Naive B cell (primary cell): Measurements from ENCODE around the gene CRB2. TPM values are rescaled to one million over a fixed set of nuclear protein-coding genes. Genes with fewer than 3 reads are reported as not detected.

ENCODE experiments used
- ATAC-seq, 2 donors: fragments of 150-1000 bp; cut with Tn5 transposase; 2 replicates each; pipeline ENCODE4 v1.10.0; 2021; ENCODE audit warnings: low read depth in 2 of 2, mild to moderate bottlenecking in 2 of 2, moderate library complexity in 2 of 2
- DNase-seq: peaks from one replicate; pipeline ENCODE4 v3.0.0; 2022
- H3K27ac Mint-ChIP-seq, 6 donors: one replicate each; pipeline ENCODE4 v1.8.0; 2020 to 2022; ENCODE audit warnings: mild to moderate bottlenecking in 6 of 6, mixed read lengths in 6 of 6, moderate library complexity in 5 of 6, inconsistent platforms in 2 of 6
- H3K27me3 Mint-ChIP-seq, 3 donors: one replicate each; pipeline ENCODE4 v1.8.0; 2021 to 2022; ENCODE audit warnings: mixed read lengths in 3 of 3, mild to moderate bottlenecking in 1 of 3
- H3K36me3 Mint-ChIP-seq, 2 donors: one replicate each; pipeline ENCODE4 v1.8.0; 2020 to 2022; ENCODE audit warnings: mixed read lengths in 2 of 2, inconsistent platforms in 1 of 2, mild to moderate bottlenecking in 1 of 2
- H3K4me1 Mint-ChIP-seq, 3 donors: one replicate each; pipeline ENCODE4 v1.8.0; 2020 to 2022; ENCODE audit warnings: mixed read lengths in 3 of 3, inconsistent platforms in 1 of 3, mild to moderate bottlenecking in 1 of 3, moderate library complexity in 1 of 3
- H3K4me3 Mint-ChIP-seq, 8 donors: one replicate each; pipeline ENCODE4 v1.8.0; 2020 to 2022; ENCODE audit warnings: mild to moderate bottlenecking in 8 of 8, mixed read lengths in 8 of 8, moderate library complexity in 8 of 8, inconsistent platforms in 2 of 8
- H3K9me3 Mint-ChIP-seq, 7 donors: one replicate each; pipeline ENCODE4 v1.8.0; 2020 to 2022; ENCODE audit warnings: mixed read lengths in 7 of 7, mild to moderate bottlenecking in 5 of 7, inconsistent platforms in 2 of 7, moderate library complexity in 1 of 7
- polyA plus RNA-seq, 6 donors: library from polyadenylated mRNA; unstranded; fragments of 300-500 nt; fragmentation: Illumina TruSeq; gene quantifications; one replicate each; pipeline ENCODE4 v1.2.3, GENCODE V29; 2021; ENCODE audit warnings: low read depth in 6 of 6

CRB2 gene
- polyA plus RNA-seq, 6 donors from 2014 or later, result 0.09 to 0.12 TPM; not detected in 4

DNA sequence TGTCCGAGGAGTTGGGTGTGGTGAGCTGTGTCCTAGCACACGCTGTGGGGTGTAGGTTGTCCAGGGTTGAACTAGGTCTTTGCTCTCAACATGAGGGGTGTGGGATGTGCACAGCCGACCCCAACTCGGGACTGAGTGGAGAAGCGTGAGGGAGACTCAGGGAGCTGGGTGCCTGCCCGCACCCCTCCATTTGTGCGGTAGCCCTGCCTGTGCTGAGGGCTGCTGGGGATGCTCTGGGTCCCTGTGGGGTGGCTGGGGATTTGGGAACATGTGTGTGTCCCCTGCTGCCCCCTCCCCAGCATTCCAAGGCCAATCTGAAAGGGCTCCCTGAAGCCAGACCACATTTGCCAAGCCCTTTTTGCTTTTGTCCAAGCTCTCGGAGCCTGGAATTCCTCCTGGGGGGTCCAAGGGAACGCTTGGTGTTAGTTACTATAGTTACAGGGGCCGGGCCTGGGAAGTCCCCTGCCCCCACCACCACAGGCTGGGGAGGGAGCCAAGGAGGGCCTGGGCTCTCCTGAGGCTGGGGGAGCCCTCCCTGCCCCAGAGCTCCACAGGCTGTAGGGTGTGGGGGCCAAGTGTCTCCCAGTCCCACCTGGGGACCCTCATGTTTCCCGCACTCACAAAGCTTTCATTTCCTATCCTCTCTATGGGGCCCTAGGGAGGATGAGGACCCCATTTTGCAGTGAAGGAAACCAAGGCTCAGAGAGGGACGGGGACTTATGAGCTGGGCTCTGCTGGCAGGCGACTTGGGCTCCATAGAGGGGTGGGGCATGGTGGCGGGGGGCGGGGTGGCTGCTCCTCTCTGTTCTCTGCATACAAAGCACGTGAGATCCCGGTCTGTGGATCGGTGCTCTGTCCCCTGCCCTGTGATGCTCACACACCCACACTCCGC is 1.1 kb downstream of the CRB2 start:
- H3K9me3 Mint-ChIP-seq, result no peaks in the 10 kb centered on the region

DNA sequence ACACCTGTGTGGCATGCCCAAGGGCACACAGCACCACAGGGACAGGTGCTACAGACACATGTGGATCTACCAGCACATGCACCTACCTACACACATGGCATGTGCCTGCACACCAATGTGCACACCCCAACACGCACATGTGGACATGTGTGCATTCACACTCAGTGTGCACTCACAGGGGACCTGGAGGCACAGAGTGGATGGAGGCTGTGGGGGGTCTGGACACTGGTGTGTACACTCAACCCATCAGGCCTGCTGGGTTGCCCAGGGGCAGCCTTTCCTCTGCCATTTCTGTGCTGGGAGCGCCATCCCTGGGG is 1.7 kb downstream of the CRB2 start:
- Mint-ChIP-seq H3K4me3 (peak overlapping the region in 1 of 8 donors; percentile 61), H3K9me3 (no peaks in the 10 kb centered on the region), H3K36me3 (no peaks in the 10 kb centered on the region), H3K27me3 (peaks cover 0 to 2% (median 0%) of the 10 kb centered on the region in 3 donors), H3K27ac (no peak overlapping the region), H3K4me1 (peaks cover 18 to 26% (median 20%) of the 10 kb centered on the region in 3 donors)
- DNase-seq (no peak), ATAC-seq (no peak)

More for the DNA sequence above, 1.1 kb downstream of the CRB2 start:
- peaks cover 0 to 6% (median 0%) of the 10 kb centered on the region in 3 donors for H3K27me3 Mint-ChIP-seq
- peaks cover 20 to 30% (median 22%) of the 10 kb centered on the region in 3 donors for H3K4me1 Mint-ChIP-seq
- DNase-seq (no peak), ATAC-seq (no peak)
- H3K36me3 Mint-ChIP-seq, result no peaks in the 10 kb centered on the region
- no peak overlapping the region for H3K4me3 Mint-ChIP-seq
- peak overlapping the region in 1 of 6 donors; percentile 79 for H3K27ac Mint-ChIP-seq

DNA sequence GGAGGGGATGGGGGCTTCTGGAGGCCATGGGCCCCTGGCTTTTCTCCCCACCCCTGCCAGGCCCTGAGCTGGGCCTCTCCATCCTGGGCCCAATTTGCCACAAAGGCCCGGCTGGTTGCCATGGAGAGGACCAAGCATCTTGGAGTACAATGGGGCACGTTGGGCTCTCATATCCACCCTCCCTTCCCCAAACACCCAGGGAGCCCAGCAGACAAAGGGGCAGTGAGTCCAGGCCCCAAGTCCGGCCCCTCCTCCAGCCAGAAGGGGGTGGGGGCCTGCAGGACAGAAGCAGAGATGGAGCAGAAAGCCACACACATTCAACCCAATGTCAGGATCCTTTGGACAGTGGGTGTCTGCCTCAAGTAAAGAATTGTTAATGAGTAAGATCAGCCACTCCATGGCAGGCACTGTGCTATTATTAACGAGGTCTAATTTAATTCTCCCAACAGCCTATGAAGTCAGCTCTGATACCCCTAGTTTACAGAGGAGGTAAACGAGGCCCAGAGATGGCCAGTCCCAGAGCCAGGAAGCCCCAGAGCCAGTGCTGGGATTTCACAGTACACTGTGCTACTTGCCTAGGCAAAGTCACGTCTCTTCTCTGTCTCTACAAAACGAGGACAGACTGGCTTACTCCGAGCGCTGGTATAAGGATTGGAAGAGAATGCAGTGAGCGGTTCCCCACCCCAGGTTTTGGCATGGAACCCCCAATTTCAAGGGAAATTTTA is 2.3 kb downstream of the CRB2 start:
- peaks cover 16 to 26% (median 20%) of the 10 kb centered on the region in 3 donors for H3K4me1 Mint-ChIP-seq
- H3K4me3 Mint-ChIP-seq, result peak overlapping the region in 4 of 8 donors; percentile 49 to 71 (median 57)
- H3K36me3 Mint-ChIP-seq, result no peaks in the 10 kb centered on the region
- no peaks in the 10 kb centered on the region for H3K9me3 Mint-ChIP-seq
- H3K27me3 Mint-ChIP-seq, result no peaks in the 10 kb centered on the region
- peak overlapping the region in 3 of 6 donors; percentile 33 to 80 (median 71) for H3K27ac Mint-ChIP-seq
- DNase-seq, result no peak
- ATAC-seq, result no peak

DNA sequence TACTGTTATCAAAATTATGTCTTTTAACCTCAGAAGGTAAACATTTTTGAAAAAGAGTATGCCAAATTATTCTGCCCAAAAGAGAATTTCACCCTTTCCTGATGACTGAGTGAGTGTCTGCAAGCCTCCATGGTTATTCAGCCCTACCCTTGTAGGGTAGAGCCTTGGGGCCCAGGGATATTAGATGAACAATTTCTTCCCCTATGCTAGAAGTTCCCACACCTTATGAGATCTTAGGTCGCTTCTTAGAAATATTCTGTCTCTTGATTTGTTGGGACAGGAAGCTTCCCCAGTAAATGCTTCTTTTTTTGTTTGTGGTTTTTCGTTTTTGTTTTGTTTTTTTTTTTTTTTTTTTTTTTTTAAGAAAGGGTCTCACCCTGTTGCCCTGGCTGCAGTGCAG is 3.1 kb downstream of the CRB2 start:
- DNase-seq (no peak), ATAC-seq (no peak)
- H3K4me3 Mint-ChIP-seq, result peak overlapping the region in 2 of 8 donors; percentile 49 to 71
- no peaks in the 10 kb centered on the region for H3K36me3 Mint-ChIP-seq
- peaks cover 16 to 24% (median 17%) of the 10 kb centered on the region in 3 donors for H3K4me1 Mint-ChIP-seq
- H3K9me3 Mint-ChIP-seq, result no peaks in the 10 kb centered on the region
- peak overlapping the region in 4 of 6 donors; percentile 33 to 80 (median 38) for H3K27ac Mint-ChIP-seq
- no peaks in the 10 kb centered on the region for H3K27me3 Mint-ChIP-seq

DNA sequence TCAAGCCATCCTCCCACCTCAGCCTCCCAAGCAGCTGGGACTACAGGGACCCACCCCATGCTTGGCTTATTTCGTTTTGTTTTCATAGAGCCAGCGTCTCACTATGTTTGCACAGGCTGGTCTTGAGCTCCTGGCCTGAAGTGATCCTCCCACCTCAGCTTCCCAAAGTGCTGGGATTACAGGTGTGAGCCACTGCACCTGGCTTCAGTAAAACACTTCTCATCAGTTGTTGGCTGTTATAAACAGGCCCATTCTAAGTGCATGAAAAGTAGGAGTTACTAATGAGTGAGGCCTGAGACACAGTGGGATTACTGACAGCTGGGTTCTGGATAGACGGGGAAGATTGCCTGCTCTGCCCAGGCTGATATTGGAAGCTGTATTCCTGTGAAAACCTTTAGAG is 3.5 kb downstream of the CRB2 start:
- peak overlapping the region in 1 of 8 donors; percentile 71 for H3K4me3 Mint-ChIP-seq
- H3K27ac Mint-ChIP-seq, result peak overlapping the region in 4 of 6 donors; percentile 14 to 73 (median 38)

DNA sequence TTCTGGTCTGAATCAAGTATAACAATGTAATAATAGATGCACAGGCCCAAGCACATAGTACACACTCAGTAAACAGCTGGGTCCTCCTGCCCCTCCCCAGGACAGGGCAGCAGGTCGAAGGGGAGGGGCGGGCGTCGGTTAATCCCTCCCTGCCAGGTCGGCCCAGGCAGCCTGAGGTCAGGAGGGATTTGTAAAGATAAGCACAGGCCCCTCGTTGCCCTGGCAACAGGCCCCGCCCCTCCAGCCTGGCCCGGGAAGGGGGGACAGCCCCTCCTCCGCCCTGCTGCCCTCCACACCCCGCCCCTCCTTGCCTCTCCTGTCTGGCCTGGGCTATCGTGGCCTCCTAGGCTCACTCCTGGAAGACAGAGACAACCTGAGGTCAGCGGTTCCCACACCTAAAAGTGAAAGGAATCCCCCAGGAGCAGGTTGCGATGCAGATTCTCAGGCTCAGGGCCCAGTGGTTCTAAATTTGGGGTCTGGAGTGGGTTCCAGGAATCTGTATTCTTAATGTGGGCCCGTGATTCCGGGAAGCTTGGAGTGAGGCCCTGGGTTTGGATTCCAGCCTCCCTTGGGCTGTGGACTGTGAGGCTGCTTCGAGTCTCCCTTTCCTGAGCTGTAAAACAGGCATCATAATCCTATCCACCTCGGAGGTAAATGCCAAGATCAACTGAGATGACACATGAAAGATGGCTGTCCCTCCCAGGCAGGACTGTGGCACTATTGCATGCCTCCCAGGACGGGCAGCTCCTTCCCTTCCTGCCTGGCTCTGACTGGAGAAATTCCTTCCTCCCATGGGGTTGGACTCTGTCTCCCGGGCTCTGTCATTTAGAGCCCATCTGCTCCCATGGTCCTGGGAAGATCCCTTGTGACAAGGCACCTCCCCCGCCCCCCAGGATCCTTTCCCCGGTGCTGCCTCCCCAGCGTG is 4.4 kb downstream of the CRB2 start:
- DNase-seq (peak; percentile 66), ATAC-seq (peak; percentile 77 to 79)
- peak overlapping the region in 3 of 8 donors; percentile 29 to 71 (median 29) for H3K4me3 Mint-ChIP-seq
- peaks cover 0 to 4% (median 3%) of the 10 kb centered on the region in 3 donors for H3K27me3 Mint-ChIP-seq
- peak overlapping the region in 2 of 6 donors; percentile 33 to 73 for H3K27ac Mint-ChIP-seq
- peaks cover 13 to 22% (median 13%) of the 10 kb centered on the region in 3 donors for H3K4me1 Mint-ChIP-seq
- H3K36me3 Mint-ChIP-seq, result no peaks in the 10 kb centered on the region
- H3K9me3 Mint-ChIP-seq, result no peaks in the 10 kb centered on the region

More for the DNA sequence above, 3.5 kb downstream of the CRB2 start:
- Mint-ChIP-seq H3K36me3 (no peaks in the 10 kb centered on the region), H3K9me3 (no peaks in the 10 kb centered on the region), H3K27me3 (no peaks in the 10 kb centered on the region), H3K4me1 (peaks cover 13 to 22% (median 13%) of the 10 kb centered on the region in 3 donors)
- ATAC-seq, result no peak
- DNase-seq, result no peak

DNA sequence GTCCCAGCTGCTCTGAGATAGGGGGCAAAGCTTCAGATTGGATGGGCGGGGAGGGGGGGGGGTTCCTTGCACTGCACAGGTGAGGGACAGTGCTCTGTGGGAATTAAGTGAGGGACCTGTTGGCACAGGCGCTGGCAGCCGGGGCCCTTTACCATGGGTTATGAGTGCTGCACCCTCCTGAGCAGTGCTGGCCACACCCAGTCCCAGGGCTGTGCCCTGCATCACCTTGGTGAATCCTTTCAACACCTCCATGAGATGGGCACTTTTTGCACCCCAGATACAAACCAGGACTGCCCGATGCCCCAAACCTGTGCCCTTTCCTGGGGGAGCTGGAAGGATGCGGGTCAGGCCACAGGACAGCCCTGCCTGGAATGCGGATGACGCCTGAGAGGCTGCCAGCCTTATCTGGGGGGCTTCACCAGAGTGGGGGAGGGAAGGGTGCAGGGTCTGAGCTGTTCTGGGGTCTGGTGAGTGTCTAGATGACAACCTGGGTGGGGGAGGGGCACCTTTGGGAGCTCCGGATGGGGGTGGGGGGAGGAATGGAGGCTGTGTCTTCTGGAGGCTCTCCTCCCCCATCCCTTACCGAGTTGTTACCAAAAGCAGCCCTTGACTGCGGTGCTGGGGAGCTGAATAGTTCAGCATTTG is 5.2 kb downstream of the CRB2 start:
- Mint-ChIP-seq H3K27me3 (peaks cover 0 to 9% (median 6%) of the 10 kb centered on the region in 3 donors), H3K36me3 (no peaks in the 10 kb centered on the region)

DNA sequence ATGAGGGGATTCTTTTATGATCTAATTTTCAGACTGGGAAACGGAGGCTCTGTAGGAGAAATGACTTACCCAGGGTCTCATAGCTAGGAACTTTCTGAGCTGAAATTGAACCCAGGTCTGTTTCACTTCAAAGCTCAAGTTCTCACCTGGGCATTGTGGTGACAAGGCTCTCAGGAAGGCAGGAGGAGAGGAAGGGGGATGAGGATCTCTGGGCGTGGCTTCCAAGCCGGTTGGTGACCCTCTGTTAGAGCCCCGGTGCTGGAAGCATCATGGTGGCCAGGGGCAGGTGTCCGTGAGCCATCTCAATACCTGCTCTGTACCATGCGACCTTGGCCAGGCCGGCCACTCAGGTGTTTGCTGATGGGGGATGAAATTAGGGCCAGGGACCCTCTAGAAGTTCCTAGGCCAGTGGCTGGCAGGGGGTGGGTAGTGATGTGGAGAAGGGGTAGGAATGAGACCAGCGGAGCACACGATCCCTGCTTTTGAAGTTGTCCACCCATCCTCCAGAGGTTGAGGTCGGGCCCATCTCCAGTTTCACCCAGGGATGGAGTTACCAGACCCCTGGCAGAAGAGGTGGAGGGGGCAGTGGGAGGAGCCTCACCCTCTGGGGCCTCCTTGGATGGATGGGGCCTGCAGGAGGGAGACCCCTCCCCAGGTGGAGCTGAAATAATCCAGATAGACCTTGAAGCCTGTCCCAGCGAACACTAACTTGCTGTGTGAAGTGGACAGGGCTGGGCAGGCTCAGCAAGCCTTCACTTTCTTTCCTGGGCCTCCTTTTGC is 5.9 kb downstream of the CRB2 start:
- H3K27me3 Mint-ChIP-seq, result peaks cover 0 to 9% (median 6%) of the 10 kb centered on the region in 3 donors
- no peaks in the 10 kb centered on the region for H3K9me3 Mint-ChIP-seq
- H3K27ac Mint-ChIP-seq, result peak overlapping the region in 1 of 6 donors; percentile 74
- ATAC-seq, result no peak
- H3K36me3 Mint-ChIP-seq, result no peaks in the 10 kb centered on the region
- H3K4me1 Mint-ChIP-seq, result peaks cover 13 to 22% (median 13%) of the 10 kb centered on the region in 3 donors
- H3K4me3 Mint-ChIP-seq, result peak overlapping the region in 1 of 8 donors; percentile 29
- DNase-seq, result no peak

More for the DNA sequence above, 5.2 kb downstream of the CRB2 start:
- Mint-ChIP-seq H3K9me3 (no peaks in the 10 kb centered on the region), H3K4me3 (peak overlapping the region in 2 of 8 donors; percentile 29), H3K4me1 (peaks cover 13 to 22% (median 13%) of the 10 kb centered on the region in 3 donors), H3K27ac (peak overlapping the region in 1 of 6 donors; percentile 74)
- ATAC-seq, result no peak
- no peak for DNase-seq

DNA sequence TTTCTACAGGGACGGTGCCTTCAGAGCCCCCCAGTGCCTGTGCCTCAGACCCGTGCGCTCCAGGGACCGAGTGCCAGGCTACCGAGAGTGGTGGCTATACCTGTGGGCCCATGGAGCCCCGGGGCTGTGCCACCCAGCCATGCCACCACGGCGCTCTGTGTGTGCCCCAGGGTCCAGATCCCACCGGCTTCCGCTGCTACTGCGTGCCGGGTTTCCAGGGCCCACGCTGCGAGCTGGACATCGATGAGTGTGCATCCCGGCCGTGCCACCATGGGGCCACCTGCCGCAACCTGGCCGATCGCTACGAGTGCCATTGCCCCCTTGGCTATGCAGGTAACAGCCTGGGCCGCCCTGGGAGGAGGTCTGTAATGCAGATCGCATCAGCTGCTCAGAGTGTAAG is 6.9 kb downstream of the CRB2 start:
- Mint-ChIP-seq H3K9me3 (no peaks in the 10 kb centered on the region), H3K4me3 (no peak overlapping the region), H3K36me3 (no peaks in the 10 kb centered on the region), H3K27me3 (peaks cover 0 to 15% (median 9%) of the 10 kb centered on the region in 3 donors), H3K27ac (no peak overlapping the region), H3K4me1 (peaks cover 13 to 22% (median 13%) of the 10 kb centered on the region in 3 donors)
- DNase-seq (no peak), ATAC-seq (no peak)

DNA sequence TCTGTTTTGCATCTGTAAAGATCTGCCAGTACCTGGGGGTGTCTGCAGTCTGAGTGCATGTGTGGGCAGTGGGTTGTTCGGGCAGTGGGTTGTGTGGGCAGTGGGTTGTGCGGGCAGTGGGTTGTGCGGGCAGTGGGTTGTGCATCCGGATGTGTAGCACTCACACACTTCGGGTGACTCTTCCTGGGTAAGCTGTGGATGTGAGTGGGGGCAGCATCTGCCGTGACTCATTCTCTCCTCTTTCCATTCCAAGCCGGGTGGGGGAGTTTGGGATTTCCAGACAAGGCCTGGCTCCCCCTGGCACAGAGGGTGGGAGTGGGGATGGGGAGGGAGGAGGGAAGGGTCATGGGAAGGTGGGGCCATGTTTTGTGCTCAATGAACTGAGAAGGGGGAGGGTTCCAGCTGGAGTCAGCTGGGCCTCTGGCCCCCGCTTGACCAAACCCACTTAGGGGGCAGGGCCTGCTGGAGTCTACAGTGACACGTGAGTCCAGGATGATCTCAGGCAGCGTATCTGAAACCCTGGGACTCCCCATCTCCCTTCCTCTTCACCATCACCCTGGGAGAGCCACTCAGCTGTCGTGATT is 8.3 kb downstream of the CRB2 start:
- H3K4me1 Mint-ChIP-seq, result peaks cover 9 to 13% (median 11%) of the 10 kb centered on the region in 3 donors
- H3K27me3 Mint-ChIP-seq, result peaks cover 0 to 24% (median 11%) of the 10 kb centered on the region in 3 donors
- no peaks in the 10 kb centered on the region for H3K36me3 Mint-ChIP-seq
- ATAC-seq, result no peak
- H3K9me3 Mint-ChIP-seq, result no peaks in the 10 kb centered on the region
- DNase-seq, result no peak
- H3K4me3 Mint-ChIP-seq, result no peak overlapping the region
- no peak overlapping the region for H3K27ac Mint-ChIP-seq

DNA sequence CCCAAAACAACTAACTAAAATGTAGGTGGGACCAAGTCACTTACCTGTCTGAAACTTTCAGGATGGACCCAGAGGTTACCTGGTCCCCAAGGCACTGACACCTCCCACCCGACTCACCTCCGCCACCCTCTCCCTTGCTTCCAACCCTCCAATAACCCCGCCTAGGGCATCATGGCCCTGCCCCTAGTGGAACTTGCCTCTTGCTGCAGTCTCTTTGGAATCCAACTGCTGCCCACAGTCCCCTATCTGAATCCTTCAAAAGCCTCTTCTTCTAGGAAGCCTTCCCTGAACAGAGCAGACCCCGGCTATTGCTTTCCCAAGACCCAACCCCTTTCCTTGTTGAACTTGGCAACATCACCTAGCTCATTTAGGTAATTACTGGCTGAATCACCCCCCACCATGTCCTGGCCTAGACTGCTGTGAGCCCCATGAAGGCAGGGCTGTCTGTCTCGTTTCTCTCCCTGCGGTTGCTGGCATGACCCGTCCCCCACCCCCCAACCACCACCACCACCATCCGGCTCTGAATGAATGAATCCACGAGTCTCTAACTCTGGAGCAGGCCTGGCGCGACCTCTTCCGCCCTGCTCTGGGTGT is 9.4 kb downstream of the CRB2 start:
- ATAC-seq, result no peak
- peaks cover 3 to 4% (median 3%) of the 10 kb centered on the region in 3 donors for H3K4me1 Mint-ChIP-seq
- no peak overlapping the region for H3K27ac Mint-ChIP-seq
- peaks cover 0 to 35% (median 14%) of the 10 kb centered on the region in 3 donors for H3K27me3 Mint-ChIP-seq
- no peaks in the 10 kb centered on the region for H3K36me3 Mint-ChIP-seq
- no peak for DNase-seq
- H3K9me3 Mint-ChIP-seq, result no peaks in the 10 kb centered on the region
- no peak overlapping the region for H3K4me3 Mint-ChIP-seq
